ENCODE results near the gene CBX2. TPM values are rescaled to one million over a fixed set of nuclear protein-coding genes. Genes with fewer than 3 reads are reported as not detected.

The CBX2 gene
- polyA plus RNA-seq, 1 of the 3 experiments (the other 2 are of a cell fraction) = 22.4 TPM

DNA sequence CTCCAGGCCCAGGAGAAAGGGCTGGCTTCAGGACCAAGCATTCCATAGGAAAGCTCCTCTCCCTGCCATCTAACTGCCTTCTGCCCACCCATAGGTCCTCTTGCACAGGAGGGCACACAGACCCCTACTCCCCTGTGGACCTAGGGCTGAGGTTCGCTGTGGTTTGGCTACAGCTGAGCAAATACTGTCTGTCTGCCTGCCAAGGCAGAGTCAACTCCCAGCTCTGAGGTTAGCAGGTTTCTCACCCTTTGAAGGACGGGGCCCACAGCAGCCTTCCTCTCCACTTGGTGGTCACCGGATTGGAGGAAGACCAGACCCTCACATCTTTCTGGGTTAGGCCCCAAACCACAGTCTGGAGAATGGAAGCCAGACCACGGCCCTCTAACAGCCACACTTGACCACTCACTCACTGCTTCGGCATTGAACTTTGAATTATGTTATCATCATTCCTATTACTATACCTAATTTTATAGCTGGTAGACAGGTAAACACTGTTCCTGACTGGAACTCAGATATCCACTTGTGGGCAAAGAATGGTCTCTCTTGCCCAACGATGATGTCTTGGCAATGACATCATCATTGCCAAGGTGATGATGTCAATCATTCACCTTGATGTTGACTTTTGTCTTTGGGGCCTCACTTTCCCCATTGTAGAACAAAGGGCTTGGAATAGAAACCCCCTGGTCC is 47.1 kb downstream of the CBX2 start (continued):
- TF ChIP-seq SMC3 (IDR thresholded peaks at IDR 0.05; ENCODE audit: low read depth, low read length) = no peak
- TF ChIP-seq, protein P1, sequence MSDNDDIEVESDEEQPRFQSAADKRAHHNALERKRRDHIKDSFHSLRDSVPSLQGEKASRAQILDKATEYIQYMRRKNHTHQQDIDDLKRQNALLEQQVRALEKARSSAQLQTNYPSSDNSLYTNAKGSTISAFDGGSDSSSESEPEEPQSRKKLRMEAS (IDR thresholded peaks at IDR 0.05; ENCODE audit: low read depth) = no peak
- TF ChIP-seq MXI1 (IDR thresholded peaks at IDR 0.05; ENCODE audit: low read depth, low read length) = no peak
- TF ChIP-seq, protein P2, sequence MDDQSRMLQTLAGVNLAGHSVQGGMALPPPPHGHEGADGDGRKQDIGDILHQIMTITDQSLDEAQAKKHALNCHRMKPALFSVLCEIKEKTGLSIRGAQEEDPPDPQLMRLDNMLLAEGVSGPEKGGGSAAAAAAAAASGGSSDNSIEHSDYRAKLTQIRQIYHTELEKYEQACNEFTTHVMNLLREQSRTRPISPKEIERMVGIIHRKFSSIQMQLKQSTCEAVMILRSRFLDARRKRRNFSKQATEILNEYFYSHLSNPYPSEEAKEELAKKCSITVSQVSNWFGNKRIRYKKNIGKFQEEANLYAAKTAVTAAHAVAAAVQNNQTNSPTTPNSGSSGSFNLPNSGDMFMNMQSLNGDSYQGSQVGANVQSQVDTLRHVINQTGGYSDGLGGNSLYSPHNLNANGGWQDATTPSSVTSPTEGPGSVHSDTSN (IDR thresholded peaks at IDR 0.05) = no peak
- no peak for TF ChIP-seq MEF2A (IDR thresholded peaks at IDR 0.05; ENCODE audit: borderline replicate concordance, low read depth)

DNA sequence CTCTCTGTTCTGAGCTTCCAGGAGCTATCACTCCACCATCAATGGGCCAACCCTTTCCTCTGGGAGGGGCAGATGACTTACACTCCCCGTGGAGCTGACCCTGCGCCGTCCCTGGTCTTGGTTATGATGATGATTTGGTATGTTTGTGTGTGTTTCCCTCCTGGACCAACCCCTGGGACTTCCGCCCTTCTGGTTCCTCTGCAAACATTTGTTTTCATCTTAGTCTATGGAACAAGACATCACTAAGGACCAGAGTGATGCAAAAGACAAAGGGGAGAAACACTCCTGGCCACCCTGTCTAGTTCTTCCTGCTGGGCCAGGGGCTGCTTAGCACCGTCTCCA is 47.6 kb downstream of the CBX2 start:
- ChIA-PET CTCF (interaction anchor here (0.6 to 2.9 kb wide), 7 partner anchors 10 to 166 kb away, joined by 3 to 16 read pairs (median 3); no protein-coding TSS in a partner anchor), POLR2A (interaction anchor here (0.8 to 1.2 kb wide), 2 partner anchors 8 to 14 kb away, joined by 3 read pairs; no protein-coding TSS in a partner anchor)
- Histone ChIP-seq H3K9ac (no peak overlapping the region), H2AFZ (ENCODE audit: low read depth) (no peak overlapping the region), H3K4me3 (ENCODE audit: low read depth in 2 of 2, low read length in 1 of 2) (no peak overlapping the region), H3K9me2 (no peaks in the 10 kb centered on the region), H3K27me3 (ENCODE audit: insufficient read depth) (no peaks in the 10 kb centered on the region), H3K4me1 (ENCODE audit: control insufficient read depth in 1 of 2, insufficient read depth in 2 of 2, low read depth in 1 of 2, low read length in 1 of 2) (peaks cover 0 to 13% of the 10 kb centered on the region in 2 experiments; a peak in 2 of 4 replicates), H3K36me3 (replicated peaks in 1 of 2; ENCODE audit: control insufficient read depth in 1 of 2, insufficient read depth in 2 of 2, low read length in 1 of 2) (no peaks in the 10 kb centered on the region), H4K20me1 (ENCODE audit: insufficient read depth) (no peaks in the 10 kb centered on the region), H3K27ac (ENCODE audit: low read depth in 2 of 2, low read length in 1 of 2) (no peak overlapping the region), H3K4me2 (no peak overlapping the region), H3K9me3 (no peaks in the 10 kb centered on the region), H3K79me2 (ENCODE audit: insufficient read depth) (no peaks in the 10 kb centered on the region), H3F3A (replicated peaks; ENCODE audit: insufficient read depth) (peaks cover 7% of the 10 kb centered on the region)
- TF ChIP-seq, protein P3, sequence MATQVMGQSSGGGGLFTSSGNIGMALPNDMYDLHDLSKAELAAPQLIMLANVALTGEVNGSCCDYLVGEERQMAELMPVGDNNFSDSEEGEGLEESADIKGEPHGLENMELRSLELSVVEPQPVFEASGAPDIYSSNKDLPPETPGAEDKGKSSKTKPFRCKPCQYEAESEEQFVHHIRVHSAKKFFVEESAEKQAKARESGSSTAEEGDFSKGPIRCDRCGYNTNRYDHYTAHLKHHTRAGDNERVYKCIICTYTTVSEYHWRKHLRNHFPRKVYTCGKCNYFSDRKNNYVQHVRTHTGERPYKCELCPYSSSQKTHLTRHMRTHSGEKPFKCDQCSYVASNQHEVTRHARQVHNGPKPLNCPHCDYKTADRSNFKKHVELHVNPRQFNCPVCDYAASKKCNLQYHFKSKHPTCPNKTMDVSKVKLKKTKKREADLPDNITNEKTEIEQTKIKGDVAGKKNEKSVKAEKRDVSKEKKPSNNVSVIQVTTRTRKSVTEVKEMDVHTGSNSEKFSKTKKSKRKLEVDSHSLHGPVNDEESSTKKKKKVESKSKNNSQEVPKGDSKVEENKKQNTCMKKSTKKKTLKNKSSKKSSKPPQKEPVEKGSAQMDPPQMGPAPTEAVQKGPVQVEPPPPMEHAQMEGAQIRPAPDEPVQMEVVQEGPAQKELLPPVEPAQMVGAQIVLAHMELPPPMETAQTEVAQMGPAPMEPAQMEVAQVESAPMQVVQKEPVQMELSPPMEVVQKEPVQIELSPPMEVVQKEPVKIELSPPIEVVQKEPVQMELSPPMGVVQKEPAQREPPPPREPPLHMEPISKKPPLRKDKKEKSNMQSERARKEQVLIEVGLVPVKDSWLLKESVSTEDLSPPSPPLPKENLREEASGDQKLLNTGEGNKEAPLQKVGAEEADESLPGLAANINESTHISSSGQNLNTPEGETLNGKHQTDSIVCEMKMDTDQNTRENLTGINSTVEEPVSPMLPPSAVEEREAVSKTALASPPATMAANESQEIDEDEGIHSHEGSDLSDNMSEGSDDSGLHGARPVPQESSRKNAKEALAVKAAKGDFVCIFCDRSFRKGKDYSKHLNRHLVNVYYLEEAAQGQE (IDR thresholded peaks at IDR 0.05; ENCODE audit: low read depth, low read length) = no peak
- TF ChIP-seq, protein P1 (IDR thresholded peaks at IDR 0.05; ENCODE audit: low read depth) = no peak
- no peak for TF ChIP-seq TCF12 (IDR thresholded peaks at IDR 0.05)
- DNase-seq = no peak
- WGBS (ENCODE audit: low lambda C conversion rate) = 90% methylated on average over 5 of the region's 5 CpGs

DNA sequence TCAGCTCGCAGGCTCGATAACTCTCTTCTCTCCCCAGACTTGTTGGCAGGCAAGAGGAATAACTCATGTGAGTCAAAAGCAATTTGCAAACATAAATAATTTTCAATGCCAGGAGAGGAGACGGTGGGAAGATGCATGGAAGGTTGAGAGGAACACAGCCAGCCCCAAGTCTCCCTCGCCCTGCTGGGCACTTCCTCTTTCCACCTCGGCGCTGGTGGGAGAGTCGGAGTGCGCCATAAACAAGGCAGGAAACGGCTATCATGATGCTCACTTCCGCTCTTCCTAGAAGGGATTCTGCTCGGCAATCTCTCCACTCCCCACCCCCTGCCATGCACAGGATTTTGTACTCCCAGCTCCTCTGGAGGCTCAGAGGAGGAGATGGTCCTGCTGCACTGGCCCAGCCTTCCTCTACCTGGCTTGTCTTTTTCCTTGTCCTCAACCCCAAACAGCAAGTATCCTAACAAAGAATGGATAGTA is 48.3 kb downstream of the CBX2 start:
- H3F3A ChIP-seq (replicated peaks; ENCODE audit: insufficient read depth) = peaks cover 7% of the 10 kb centered on the region
- no peaks in the 10 kb centered on the region for H3K36me3 ChIP-seq (replicated peaks in 1 of 2; ENCODE audit: control insufficient read depth in 1 of 2, insufficient read depth in 2 of 2, low read length in 1 of 2)
- H3K27me3 ChIP-seq (ENCODE audit: insufficient read depth) = no peaks in the 10 kb centered on the region
- no peaks in the 10 kb centered on the region for H3K9me2 ChIP-seq
- H3K4me1 ChIP-seq (ENCODE audit: control insufficient read depth in 1 of 2, insufficient read depth in 2 of 2, low read depth in 1 of 2, low read length in 1 of 2) = peaks cover 0 to 19% of the 10 kb centered on the region in 2 experiments; a peak in 2 of 4 replicates
- ChIA-PET CTCF (interaction anchor here (1.4 to 2.9 kb wide), 3 partner anchors 9 to 85 kb away, joined by 5 to 16 read pairs (median 6); no protein-coding TSS in a partner anchor), POLR2A (interaction anchor here (1.2 kb wide), 1 partner anchor 9 kb away, joined by 3 read pairs; no protein-coding TSS in a partner anchor)
- no peak overlapping the region for H3K4me3 ChIP-seq (ENCODE audit: low read depth in 2 of 2, low read length in 1 of 2)
- no peak overlapping the region for H3K9ac ChIP-seq
- no peaks in the 10 kb centered on the region for H4K20me1 ChIP-seq (ENCODE audit: insufficient read depth)
- 84% methylated on average over 11 of the region's 11 CpGs for WGBS (ENCODE audit: low lambda C conversion rate)
- no peaks in the 10 kb centered on the region for H3K9me3 ChIP-seq
- H3K4me2 ChIP-seq = no peak overlapping the region
- no peak for DNase-seq
- no peak overlapping the region for H2AFZ ChIP-seq (ENCODE audit: low read depth)
- no peak overlapping the region for H3K27ac ChIP-seq (ENCODE audit: low read depth in 2 of 2, low read length in 1 of 2)
- H3K79me2 ChIP-seq (ENCODE audit: insufficient read depth) = no peaks in the 10 kb centered on the region
- TF ChIP-seq GATA2 (CRISPR knock-in tag; IDR thresholded peaks at IDR 0.05) (no peak), RXRA (IDR thresholded peaks at IDR 0.05; ENCODE audit: borderline replicate concordance, low read depth) (no peak), NRF1 (IDR thresholded peaks at IDR 0.05; ENCODE audit: low read depth, low read length) (no peak), POLR2AphosphoS5 (IDR thresholded peaks at IDR 0.05; ENCODE audit: low read depth, low read length) (no peak), TCF12 (IDR thresholded peaks at IDR 0.05) (no peak), MXI1 (IDR thresholded peaks at IDR 0.05; ENCODE audit: low read depth, low read length) (no peak), ELF1 (IDR thresholded peaks at IDR 0.05) (no peak), GABPA (IDR thresholded peaks at IDR 0.05; ENCODE audit: low read depth) (no peak), FOSL2 (IDR thresholded peaks at IDR 0.05; ENCODE audit: borderline replicate concordance, low read depth) (no peak), EP300 (IDR thresholded peaks at IDR 0.05; ENCODE audit: borderline replicate concordance in 1 of 2, low read depth in 1 of 2, low read length in 1 of 2) (no peak), TEAD4 (IDR thresholded peaks at IDR 0.05; ENCODE audit: borderline replicate concordance, insufficient read depth) (no peak), NFIC (IDR thresholded peaks at IDR 0.05; ENCODE audit: borderline replicate concordance) (no peak), SIN3A (IDR thresholded peaks at IDR 0.05; ENCODE audit: borderline replicate concordance, low read depth, low read length) (no peak)
- TF ChIP-seq, protein P1 (IDR thresholded peaks at IDR 0.05; ENCODE audit: low read depth) = no peak
- TF ChIP-seq, protein P2 (IDR thresholded peaks at IDR 0.05) = no peak

Data from SK-N-SH (cell line).